Bone marrow (tissue), 2 donors: ENCODE results near the gene TAF1B.

Source experiments
- DNase-seq, 2 donors: peaks; one replicate each; lab custom pipeline; 2025; lab: John Stamatoyannopoulos, UW

TAF1B gene

GRCh38 chr2:9966491-9967022, 123.3 kb downstream of the TAF1B start:
- DNase-seq, result no peak

DNA sequence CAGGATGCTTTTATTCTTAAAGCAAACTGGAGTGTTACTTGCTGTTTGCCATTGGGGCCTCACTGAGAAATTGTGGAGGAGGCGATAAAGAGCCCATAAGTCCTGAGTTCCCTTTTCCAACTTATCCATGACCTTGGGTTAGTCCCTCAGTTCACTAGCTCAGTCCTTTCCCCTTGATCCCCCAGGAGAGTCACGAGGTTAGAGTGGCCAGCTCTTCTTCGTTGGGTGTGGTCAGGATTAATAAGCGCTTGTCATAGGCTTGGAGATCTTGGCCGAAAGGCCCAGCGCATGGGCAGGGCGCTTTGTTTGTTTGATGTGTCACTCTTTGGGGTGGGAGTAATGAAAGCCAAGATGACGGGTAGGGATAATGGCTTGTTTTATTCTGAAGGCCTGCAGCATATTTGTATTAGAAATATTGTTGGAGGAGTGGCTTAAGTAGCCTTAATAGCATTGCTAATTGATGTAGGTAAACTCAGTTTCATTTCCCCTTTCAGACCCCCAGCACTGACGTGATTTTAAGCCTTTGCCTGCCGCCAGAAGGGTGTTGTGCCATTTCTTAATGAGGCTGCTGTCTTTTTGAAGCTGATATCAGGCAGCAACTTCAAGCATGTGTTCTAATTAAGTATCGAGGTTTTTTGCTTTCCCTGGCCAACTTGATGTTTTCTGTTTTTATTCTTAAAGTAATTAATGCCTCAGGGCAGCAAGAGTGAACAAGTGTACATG, 123.9 kb downstream of the TAF1B start:
- no peak for DNase-seq

DNA sequence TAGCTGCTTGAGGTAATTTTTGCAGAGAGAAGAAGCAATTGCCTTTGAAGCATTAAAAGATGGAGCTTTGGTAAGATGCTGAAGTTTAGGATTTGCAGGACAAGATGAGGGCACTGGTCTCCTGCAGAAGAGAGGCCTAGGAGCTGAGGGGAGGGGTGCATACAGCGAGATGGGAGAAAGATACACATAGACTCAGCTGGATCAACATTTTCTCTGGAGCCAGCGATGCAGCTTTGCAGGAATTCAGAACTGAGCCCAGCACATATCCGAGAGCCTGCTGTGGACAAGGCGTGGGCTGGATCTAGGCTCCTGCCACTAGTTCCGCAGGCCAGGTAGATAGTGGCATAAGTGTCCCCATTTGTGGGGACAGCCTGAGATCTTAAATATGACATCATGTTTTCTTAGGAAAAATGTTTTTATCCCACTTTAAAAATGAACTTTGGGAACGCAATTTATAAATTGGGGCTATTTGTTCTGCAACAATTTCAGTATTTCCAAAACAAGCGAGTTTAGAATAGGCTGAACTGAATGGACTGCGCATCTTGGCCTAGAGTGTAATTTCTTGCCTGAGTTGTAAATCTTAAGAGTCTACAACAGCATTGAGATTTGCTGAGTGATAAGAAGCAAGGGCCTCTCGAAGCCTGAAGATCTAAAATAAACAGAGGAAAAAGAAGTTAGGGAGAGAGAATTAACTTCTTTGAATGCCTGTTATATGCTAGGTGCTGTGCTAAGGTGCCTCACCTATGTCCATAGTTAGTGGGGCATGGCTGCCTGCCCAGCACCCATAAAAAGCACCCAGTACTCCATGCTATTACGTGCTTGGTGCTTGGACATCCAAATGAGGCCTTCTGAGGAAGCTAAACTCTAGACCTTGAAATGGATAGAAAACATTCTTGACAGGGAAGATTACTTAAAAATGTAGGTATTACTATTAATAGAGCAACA, 125.6 kb downstream of the TAF1B start:
- DNase-seq, result no peak

- no peak for DNase-seq
These were observed 127.1 kb downstream of the TAF1B start for GRCh38 chr2:9970200-9971044.

DNA sequence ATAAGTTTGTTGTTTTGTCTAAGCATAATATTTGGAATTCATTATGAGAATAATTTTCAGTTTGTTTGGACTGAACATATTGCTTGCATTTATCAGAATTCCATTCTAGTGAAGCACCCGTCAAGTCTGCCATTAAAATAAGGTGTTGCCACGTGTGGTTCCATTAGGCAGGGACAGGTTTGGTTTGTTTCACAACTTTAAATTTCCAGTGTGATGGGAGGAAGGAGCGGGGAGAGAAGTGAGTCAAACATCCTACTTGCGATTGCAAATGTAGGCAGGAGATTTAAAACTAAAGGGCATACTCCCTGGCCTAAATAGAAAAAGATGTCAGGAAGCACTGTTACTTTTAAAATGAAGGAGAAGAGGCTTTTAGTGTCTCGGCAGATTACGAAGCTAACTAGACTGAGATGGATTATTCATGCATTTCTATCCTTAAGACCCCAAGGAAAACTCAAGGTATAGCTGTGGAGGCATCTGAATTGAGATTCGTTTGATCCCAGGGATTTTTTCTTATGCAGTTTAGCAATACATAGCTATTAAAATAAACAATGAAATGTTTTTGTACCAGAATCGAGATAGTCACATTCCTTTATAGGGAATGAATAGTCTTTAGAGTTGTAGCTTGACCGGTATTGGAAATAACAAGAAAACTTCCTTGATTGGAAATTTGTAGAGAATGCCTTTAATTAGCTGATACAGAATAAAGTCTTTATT, 128.0 kb downstream of the TAF1B start:
- no peak for DNase-seq

- DNase-seq, result no peak
These were observed 128.6 kb downstream of the TAF1B start for GRCh38 chr2:9971890-9972289.

GRCh38 chr2:9972621-9973479, 129.6 kb downstream of the TAF1B start:
- DNase-seq, result no peak

- DNase-seq, result no peak
These were observed 130.4 kb downstream of the TAF1B start for GRCh38 chr2:9973690-9974089.

DNA sequence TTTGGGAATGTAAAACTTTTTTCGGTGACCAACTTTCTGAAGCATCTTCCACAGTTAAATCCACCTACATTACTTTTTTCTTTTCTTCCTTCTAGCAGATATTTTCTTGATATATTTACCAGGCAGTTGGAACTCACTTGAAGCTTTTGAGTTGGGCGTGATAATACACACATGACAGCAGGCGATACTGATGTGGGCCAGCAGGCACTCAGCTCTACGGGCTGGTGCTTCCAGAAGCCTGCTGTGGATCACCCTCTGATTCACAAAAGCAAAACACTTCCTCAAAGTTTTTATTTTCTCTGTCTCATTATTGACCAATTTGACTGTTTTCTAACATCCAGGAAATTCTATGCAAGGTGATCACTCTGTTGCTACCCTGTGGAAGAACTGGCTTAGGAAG, 131.1 kb downstream of the TAF1B start:
- no peak for DNase-seq

DNA sequence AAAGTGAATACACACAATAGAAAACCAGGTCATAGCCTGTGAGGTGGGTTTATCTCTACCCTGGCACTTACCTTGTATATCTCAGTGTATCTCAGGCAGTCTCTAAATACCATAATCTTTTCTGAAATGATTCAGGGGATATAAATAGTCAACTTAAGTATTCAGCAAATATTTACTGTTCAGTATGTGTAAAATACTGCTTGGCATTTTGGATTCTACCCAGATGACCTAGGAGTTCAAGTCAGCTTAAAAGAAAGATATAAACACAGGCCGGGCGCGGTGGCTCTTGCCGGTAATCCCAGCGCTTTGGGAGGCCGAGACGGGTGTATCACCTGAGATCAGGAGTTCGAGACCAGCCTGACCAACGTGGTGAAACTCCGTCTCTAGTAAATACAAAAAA, 132.1 kb downstream of the TAF1B start:
- no peak for DNase-seq

DNA sequence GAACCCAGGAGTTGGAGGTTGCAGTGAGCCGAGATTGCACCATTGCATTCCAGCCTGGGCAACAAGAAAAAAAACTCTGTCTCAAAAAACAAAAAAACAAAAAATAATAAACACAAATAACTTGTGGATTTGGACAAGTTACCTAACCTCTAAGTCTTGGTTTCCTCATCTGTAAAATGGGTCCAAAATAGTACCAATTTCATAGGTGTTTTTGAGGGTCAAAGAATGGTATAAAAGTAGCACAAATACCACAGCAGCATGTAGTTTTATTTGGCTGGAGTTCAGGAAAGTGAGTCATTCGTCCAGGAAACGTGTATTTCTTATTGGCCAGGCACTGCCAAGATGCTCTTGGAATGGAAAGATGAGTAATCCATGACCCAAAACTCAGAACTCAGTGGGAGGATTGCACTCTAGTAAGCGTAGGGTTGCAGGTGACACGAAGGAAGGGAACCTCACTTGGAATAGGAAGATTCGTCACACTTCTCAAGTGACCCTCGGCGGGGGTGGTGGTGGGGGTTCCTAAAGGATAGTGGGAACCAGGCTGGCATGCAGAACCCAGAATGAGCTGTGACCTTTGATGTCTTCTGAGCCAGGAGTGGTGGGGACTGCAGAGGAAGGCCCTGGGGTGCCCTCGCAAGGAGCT, 132.7 kb downstream of the TAF1B start:
- no peak for DNase-seq

GRCh38 chr2:9979977-9980376, 136.7 kb downstream of the TAF1B start:
- DNase-seq, result no peak

- no peak for DNase-seq
These were observed 137.2 kb downstream of the TAF1B start for GRCh38 chr2:9980520-9980919.

DNA sequence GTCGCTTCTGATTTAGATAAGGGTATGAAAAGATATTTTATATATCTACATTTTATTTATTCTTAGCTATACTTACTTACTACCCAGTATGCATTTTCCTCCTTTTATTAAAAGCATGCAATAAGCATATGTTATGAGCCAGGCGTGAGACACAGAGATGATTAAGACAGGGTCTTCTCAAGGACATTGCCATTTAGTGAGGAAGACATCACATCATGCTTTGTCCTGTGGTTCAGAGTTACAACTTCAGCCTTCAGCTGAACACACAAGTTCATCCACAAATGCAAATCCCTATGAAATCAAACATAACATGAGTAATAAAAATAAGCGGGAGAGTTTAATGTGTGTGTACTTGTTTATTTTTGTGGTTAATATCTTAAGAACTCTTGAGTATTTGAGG, 138.4 kb downstream of the TAF1B start:
- DNase-seq, result no peak

DNA sequence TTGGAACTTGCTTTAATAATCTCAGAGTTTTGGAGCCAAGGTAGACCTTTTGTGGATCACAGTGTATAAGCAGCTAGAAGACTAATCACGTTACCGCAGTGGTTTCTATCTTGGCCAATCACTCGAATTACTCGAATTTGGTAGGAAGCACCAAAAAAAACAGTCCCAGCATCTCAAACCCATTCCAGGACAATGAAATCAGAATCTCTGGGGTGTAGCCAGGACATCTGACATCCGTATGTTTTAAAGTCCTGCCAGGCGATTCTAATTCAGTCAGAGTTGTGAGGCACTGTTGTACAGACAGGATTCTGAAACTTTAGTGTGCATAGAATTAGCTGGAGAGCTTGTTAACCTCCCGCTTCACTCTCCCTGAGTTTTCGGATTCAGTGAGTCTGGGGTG, 139.0 kb downstream of the TAF1B start:
- DNase-seq, result no peak

DNA sequence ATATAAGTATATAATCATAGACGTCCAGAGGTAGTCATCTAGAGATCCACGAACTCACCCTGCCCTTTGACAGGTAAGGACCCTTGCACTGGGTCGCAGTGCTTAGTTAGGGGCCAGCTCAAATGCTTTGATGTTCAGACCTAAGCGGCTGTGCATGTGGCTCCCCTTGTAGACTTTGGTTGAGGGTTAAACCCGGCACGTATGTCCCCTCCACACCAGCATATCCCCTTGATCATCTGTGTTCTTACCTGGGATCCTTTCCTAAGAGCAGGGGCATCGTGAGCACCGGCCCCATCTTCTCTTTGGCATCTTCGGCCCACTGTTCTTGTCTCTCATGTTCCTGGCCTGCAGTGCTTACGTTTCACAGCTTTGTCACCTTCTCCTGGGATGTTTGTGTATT, 139.6 kb downstream of the TAF1B start:
- no peak for DNase-seq

DNA sequence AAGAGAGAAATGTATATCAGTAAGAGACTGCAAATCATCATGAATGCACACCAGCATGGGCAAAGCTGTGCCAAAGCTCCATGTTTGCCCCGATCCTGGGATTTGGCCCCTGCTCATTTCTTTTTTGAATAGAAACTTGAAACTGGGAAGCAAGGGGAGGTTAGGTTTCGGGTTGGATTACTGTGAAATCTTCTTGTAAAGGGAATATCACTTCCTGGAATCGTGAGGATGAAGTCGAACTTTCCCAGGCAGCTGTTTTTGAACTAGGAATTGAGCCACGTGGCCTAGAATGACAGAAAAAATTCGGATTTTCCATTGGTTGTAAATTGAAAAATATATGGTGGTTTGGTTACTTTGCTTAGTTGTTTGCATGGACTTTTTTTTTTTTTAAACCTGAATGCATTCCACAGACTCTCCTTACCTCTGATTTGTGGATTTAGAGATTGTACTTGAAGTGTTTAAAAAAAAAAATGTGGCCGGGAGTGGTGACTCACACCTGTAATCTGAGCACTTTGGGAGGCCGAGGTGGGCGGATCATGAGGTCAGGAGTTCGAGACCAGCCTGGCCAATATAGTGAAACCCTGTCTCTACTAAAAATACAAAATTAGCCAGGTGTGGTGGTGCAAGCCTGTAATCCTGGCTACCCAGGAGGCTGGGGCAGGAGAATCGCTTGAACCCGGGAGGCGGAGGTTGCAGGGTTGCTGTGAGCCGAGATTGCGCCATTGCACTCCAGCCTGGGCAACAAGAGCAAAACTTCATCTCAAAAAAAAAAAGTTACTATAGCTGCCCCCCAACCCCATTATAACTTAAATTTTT, 140.3 kb downstream of the TAF1B start:
- no peak for DNase-seq
